Stimulated activated CD4-positive, alpha-beta T cell treated with anti-CD3 and anti-CD28 coated beads, TNF-alpha, amount 100 ng/mL, for 24 hours (primary cell): Measurements from ENCODE around the gene NUDT8.
A peak's percentile ranks its signal among the peaks of the same experiment; 100 is the strongest.
"Not testable (repeated sequence)": the region's sequence is repeated elsewhere in the genome, so short reads cannot be mapped to it uniquely, and the experiment has no call there.

Experiments used
- DNase-seq, 3 experiments: peaks; one replicate each; pipeline ENCODE4 v3.0.0-alpha.2; 2020; ENCODE audit warnings: low read depth in 3 of 3

Gene NUDT8

DNA sequence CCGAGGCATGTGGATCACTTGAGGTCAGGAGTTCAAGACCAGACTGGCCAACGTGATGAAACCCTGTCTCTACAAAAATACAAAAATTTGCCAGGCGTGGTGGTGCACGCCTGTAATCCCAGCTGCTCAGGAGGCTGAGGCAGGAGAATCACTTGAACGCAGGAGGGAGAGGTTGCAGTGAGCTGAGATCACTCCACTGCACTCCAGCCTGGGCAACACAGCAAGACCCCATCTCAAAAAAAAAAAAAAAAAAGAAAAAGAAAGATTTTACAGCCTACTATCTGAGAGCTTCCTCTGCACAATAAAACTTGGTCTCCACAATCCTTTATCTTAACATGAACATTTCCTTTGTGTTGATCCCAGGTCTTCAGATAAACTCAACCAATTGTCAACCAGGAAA, 31.0 kb upstream of the NUDT8 start:
- DNase-seq, result not testable (repeated sequence)

DNA sequence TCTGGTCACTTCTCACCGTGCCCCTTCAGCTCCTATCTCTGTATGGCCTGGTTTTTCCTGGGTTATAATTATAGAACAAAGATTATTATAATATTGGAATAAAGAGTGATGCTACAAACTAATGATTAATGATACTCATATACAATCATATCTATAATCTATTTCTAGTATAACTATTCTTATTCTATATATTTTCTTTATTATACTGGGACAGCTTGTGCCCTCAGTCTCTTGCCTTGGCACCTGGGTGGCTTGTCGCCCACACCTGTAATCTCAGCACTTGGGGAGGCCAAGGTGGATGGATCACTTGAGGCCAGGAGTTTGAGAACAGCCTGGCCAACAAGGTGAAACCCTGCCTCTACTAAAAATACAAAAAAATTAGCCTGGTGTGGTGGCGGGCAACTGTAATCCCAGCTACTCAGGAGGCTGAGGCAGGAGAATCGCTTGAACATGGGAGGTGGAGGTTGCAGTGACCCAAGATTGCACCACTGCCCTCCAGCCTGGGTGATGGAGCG, 30.0 kb upstream of the NUDT8 start:
- DNase-seq, result not testable (repeated sequence)

DNA sequence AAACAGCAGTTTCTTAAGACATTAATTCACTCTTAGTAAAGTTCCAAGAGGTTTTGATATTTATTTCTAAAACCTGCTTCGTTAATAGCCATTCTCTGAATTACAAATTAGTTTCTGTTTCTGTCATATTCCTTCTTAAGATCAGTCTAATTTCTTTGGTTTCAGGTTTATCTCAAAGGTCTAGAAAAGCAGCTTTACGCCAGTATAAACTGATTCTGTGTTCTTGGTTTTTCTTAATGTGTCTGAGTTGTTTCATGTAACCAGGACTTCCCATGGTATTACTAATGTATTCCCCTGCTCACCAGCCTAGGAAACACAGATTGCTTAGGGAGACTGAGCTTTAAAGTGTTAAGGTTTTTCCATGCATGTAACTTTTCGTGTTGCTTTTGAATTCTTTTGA, 27.6 kb upstream of the NUDT8 start:
- DNase-seq, result no peak

DNA sequence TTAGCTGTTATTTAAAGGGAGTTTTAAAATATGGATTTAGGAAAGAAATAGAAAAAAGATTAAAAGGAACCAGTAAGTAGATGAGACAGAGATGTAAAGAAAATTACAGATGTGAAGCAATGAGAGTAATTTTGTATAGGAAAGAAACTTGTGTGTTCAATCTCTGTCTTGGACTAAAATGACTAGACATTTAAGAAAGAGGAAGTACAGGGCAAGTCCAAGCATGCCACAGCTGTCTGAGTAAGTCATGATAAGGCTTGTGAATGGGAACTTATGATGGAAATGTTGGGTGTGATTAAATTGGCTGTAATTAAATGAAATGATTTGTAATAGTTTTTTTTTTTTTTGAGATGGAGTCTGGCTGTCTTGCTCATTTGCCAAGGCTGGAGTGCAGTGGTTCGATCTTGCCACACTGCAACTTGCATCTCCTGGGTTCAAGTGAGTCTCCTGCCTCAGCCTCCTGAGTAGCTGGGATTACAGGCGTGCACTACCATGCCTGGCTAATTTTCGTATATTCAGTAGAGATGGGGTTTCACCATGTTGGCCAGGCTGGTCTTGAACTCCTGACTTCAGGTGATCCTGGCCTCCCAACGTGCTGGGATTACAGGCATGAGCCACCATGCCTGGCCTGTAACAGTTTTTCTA, 26.7 kb upstream of the NUDT8 start:
- DNase-seq, result no peak

DNA sequence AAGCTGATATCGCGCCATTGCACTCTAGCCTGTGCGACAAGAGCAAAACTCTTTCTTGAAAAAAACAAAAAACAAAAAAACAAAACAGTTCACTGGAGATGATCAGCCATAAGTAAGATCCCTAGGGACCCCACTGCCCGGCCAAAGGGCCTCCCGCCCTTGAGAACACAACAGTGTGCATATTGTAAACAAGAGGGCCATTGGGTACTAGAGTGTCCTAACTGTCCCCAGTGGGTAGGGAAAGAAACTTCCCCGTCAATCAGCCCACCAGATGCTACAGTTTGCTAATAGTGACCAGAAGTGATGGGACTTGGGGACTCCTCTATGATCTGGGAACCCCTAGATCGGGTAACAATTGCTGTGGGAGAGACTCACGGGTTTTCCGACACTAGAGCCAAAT, 24.5 kb upstream of the NUDT8 start:
- DNase-seq, result no peak

DNA sequence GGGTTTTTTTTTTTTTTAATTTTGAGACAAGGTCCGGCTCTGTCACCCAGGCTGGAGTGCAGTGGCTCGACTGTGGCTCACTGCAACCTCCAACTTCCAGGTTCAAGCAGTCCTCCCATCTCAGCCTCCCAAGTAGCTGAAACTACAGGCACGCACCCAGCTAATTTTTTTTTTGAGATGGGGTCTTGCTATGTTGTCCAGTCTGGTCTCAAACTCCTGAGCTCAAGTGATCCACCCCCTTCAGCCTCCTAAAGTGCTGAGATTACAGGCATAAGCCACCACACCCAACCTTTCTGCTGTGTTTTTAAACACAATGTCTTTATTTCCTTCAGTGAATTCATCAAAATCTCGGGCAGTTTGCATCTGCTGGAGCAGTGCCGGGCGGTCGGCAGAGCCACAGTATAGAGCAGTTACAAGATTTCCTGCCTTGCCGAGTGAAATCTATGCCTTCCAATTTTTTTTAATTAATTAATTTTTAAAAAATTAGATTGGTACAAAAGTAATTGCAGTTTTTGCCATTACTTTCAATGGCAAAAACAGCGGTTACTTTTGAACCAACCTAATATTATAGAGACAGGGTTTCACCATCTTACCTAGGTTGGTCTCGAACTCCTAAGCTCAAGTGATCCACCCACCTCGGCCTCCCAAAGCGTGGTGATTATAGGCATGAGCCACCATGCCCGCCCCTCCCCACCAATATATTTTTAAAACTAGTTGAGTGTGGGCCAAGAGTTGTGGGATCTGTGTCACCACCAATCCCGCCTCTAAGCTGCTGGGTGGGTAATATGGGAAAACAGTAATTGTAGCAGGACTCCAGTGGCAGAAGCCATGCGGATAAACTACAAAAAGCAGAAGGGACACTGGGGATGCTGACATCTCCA, 23.5 kb upstream of the NUDT8 start:
- DNase-seq, result no peak

DNA sequence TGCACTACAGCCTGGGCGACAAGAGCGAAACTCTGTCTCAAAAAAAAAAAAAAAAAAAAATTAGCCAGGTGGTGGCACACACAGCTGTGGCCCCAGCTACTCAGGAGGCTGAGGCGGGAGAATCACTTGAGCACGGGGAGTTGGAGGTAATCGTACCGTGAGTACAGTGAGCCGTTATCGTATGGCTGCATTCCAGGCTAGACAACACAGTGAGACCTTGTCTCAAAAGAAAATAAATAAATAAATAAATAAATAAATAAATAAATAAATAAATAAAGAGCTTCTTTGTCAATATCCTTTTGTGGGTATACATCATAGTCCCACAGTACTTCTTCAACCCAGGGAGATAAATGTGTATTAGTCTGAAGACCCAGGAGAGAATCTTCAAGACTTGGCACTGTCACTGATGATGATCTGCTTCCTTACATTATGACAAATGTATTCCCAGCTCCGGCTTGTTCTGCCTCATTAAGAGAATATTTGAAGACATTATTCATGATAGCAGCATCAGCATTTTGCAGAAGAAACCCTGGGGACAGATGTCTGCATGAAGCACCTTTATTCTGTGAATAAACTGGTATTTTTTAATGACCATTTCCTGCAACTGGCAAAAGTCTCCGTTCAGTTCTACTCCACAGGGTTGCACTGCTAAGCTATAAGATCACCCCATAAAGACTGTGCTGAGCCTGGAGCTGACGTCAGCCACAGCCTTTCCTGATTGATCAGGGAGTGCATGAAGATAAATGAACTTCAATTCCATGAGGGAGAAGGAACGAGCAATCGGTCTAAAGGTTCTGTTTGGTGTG, 22.4 kb upstream of the NUDT8 start:
- DNase-seq, result no peak

DNA sequence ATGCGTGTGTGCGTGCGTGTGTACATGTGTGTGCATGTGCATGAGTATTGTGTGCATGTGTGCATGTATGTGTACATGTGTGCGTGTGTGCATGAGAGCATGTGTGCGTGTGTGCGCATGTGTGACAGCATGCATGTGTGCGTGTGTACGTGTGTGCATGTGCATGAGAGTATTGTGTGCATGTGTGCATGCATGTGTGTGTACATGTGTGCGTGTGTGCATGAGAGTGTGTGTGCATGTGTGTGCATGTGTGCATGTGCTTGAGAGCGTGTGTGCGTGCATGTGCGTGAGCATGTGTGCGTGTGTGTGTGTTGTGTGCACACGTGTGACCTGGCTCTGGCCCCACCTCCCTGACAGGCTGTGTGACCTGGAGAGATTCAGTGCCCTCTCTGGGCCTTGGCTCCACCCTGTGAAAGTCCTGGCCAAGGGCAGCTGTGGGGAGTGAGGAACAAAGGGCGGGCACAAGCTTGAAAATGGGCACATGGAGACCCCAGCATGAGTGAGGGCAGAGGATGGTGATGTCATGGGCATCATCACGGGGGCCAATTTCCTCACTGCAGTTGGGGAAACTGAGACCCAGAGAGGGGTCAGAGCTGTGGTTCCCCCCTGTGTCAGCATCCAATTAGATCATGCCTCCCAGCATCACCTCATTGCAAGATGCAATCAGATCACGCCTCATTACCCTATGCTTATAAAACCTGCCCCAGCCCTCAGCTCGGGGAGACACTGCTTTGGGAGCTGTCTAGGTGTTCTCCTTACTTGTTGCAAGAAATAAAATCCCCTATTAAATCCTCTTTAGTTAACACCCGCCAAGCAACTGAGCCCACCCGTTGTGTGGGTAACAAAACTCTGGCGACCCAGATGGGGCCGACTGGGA, 20.1 kb upstream of the NUDT8 start:
- DNase-seq, result no peak

DNA sequence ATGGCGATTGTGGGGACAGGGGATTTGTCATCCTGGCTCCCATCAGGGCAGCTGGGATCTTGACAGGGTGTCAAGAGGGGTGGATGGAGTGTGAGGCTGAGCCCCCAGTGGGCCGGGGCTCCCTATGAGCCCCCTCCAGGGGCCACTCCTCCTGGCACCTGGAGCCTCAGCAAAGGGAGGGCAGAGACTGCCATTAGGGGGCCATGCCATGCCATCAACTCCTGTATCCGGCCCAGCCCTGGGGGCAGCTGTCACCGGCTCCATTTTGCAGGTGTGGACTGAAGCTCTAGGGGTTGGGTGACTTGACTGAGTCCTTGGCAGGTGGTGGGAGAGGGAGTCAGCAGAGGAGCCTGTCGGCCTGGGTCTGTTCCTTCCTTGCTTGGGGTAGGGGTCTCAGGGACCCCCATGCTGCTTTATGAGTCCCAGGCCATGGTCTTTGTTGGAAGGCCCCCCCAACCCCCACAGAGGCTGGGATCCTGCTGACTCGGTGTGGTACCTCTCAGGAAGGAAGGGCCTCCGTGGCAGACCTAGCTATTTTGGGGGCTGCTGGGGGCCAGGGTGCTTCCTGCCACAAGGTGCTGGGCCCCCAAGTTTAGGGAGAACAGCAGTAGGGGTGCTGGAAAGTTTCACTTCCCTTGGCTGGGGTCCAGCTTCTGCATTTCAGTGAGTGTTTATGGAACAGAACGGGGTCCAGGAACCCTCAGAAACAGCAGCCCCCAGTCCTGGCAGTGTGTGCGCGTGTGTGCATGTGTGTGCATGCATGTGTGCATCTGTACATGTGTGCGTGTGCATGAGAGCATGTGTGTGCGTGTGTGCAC, 19.3 kb upstream of the NUDT8 start:
- DNase-seq, result no peak

DNA sequence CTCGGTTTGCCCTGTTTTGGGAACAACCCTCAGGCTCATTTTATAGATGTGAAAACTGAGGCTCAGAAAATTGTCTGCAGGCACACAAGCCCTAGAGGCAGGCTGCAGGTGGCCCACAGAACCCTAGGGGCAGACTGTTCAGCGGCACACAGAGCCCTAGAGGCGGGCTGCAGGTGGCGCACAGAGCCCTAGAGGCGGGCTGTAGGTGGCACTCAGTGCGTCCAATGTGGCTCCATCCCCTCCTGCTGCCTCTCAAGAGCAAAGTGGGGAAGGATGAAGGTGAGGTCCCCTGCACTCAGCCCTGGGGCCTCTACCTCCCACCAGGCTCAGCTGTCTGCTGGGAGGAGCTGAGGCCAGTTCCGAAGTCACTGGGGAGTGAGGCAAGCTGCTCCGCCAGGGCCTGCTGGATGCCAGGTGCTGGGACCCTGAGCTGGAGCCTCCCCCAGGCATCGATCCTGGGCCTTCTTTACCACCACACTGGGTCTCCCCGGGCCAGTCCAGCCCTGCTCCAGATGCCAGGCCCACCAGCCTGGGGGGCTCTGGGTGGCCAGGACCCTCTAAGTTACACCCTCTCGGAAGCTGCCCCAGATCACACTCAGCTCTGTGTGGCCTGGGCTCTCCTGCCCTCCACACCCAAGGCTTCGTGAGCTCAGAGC, 18.5 kb upstream of the NUDT8 start:
- peak in 1 of 3 experiments; percentile 47 for DNase-seq

DNA sequence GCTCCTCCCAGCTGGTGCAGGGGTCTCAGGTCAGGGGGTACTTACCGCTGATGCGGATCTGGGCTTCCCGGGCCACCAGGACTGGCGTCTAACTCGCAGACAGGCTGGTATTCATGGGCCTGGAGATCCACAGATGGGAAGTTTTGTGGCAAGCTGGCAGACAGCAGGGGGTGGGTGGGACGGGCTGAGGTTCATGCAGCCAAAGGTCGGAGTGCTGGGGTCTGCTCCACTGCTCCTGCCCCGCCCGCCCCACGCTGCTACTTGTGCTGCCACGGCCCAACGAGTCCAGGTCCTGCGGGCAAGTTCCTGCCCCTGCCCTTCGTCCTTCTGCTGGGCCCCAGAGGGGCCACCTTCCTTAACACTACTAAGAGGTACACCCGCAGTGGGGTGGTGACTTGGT, 17.7 kb upstream of the NUDT8 start:
- DNase-seq, result no peak

DNA sequence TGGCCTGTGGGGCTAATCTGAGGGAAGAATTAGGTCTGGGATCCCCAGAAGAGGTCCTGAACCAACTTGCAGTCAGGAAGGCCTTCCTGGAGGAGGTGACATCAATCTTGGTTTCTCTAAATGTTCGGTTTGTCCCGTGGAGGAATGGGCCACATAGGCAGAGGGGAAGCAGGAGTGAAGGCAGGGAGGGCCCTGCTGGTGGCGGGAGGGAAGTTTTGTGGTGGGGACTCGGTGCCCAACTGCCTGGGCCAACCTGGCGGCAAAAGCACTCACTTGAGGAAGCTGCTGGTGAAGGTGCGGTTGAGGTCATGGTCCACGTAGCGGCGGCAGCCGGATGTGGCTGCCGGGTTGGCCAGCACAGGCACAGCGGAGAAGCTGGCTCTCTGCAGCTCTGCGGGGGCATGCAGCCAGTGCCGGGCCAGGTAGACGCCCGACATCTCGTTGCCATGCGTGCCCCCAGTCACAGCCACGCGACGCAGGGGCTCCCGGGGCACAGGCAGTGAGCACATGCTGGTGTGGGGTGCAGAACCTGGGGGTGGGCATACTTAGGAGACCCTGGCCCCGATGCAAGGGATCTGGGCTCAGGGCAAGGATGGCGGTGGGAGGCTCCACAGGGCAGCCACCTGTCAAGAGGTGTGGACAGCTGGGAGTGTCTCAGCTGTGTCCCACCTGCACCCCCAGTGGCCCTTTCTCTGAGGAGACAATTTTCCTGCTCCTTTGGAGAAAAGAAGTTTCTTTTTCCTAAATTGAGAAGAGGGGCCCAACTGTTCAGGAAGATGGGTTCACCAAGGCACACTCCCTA, 17.0 kb upstream of the NUDT8 start:
- DNase-seq, result peak in 1 of 3 experiments; percentile 35

DNA sequence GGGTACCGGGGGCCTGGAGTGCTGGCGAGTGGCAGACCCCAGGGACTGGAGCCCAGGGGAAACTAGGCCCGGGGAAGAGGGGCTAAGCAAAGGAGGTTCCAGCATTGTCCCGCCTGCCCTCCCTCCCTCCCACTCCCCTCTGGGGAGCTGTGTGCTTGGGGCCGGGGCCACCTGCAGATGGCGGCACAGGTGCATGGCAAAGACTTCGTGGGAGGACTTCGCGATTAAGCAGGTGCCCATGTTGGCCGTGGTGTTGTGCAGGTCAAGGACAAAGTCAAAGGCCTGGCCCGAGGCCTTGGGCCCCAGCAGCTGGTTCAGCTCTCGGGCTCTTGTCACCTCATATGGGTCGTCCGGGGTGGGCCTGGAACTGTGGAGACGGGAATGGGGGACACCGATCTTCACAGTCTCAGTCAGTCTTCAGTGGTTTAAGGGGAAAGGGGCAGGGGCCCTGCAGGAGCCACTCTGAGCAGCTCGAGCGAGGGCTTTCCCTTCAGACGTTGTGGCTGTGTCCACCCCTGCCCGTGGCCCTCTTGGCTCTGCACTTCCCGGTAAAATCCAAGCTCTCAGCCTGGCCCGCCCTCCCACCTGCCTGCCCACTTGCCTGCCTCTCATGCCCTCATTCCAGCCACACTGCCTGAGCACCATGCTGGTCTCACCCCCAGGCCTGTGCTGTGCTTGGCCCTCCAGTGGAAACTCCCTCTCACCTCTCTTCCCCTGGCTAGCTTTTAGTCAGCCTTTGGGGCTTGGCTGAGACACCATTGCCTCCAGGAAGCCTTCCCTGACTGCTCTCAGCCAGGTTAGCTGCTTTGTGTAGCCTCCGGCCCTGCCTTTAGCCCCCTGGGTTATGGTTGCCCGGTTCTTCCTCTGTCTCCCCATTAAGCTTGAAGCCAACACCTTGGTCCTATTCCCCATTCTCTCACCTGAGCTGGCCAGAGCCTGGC, 16.1 kb upstream of the NUDT8 start:
- DNase-seq, result no peak

DNA sequence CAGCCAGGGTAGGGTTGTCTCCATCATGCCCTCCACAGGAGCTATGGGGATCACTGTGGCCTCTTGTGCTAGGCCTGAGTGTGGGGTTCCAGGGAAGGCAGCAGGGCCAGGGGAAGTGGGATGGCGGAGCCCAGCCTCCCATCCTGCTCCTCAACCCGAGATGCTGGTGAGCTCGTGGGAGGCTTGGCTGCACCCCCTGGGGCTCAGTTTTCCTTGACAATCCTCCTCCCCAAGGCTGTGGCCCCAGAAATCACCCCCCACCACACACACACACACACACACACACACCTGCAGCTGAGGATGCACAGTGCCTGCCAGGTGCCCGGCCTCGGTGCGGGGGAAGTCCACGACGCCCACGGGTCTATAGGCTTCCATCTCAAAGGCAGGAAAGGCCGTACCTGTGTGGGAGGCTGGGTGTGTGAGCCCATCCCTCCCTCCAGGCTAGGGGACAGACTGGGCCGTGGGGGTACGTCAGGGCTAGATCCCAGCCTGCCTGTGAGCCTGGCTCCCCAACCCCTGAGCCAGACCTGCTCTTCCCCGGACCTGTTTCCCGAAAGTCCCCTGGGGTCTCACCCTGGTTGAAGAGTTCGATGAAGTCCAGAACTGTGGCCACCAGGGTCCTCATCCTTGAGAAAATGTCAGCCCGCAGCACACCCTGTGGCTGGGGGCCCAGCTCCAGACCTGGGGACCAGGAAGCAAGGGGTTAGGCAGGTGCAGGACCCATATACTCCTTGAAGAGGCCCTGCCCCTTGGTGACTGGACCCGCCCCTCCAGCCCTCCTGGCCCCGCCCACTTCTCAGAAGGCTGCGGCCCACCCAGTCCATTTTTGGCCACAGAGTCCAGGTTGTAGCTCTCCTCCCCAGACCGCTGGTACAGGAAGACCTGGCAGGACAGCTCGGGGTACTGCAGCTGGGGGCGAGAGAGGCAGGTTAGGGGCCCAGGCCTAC, 15.0 kb upstream of the NUDT8 start:
- DNase-seq, result no peak

DNA sequence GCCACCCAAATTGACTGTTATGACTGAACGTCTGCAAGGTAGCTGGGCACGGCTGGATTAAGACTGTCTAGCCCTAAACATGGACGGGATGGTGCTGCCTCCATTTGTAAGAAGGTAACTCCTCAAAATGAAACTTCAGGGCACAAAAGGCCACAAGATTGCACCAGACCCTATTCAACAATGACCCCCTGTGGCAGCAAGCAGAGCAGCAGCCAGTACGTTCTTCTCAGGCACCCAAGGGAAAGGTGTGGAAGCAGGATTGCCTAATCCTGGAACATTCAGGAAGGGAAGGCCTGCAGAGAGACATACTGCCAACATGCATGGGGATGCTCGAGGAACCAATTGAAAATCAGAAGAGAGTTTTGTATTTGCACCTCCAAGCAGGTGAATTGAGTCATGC, 14.3 kb upstream of the NUDT8 start:
- no peak for DNase-seq

DNA sequence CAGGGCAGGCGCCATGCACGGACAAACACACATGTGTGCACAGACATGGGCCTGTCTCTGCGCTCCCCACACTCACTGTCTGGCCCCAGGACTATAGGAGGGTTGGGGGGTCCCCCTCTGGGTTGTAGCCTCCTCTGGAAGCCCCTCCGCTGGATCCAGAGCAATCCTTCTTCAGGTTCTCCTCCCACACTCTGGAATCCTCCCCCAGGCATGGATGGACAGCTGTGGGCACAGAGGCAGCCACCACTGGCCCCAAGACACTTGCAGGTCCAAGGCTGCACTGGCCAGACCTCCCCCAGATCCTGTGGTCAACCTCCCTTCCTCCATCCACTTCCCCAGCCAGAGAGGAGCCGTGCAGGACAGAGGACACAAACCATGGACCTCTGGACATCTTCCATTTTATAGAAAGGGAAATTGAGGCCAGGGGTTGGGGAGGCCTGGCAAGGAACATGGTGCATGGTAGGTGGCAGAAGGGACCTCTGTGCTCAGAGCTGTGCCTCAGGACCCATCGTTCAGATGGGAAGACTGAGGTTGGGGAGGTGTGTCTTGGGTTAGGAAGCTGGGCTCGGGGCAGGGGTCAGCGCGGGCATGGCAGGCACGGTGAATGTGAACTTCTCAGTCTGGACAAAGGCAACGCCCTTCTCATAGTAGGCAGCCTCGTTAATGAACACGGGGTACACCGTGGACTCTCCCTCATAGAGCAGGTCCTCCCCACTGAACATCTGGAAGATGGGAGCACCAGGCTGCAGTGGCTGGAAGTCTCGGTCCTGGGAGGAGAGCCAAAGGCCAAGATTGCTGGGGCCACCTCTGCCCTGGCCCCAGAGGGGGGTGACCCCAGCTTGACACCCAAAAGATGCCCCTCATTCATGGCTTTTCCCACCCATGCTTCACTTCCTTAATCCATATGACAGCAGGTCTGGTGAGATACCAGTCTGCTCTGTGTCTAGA, 12.7 kb upstream of the NUDT8 start:
- DNase-seq, result no peak
